HG03442 (cell line): ENCODE data around the gene NPIPB6.

Experiments
- ATAC-seq: cut with Tn5 transposase; IDR thresholded peaks from one replicate; pipeline ENCODE4 v1.9.1; 2021; ENCODE audit warnings: mild to moderate bottlenecking, moderate library complexity; ENCODE audit not compliant: unreplicated experiment

The NPIPB6 gene

GRCh38 chr16:28300327-28300726, 63.0 kb downstream of the NPIPB6 start:
- ATAC-seq: no peak

- no peak for ATAC-seq
These were observed 64.8 kb downstream of the NPIPB6 start for GRCh38 chr16:28298511-28298878.

- ATAC-seq: no peak
These were observed 65.4 kb downstream of the NPIPB6 start for GRCh38 chr16:28297784-28298510.

GRCh38 chr16:28297308-28297707, 66.0 kb downstream of the NPIPB6 start:
- ATAC-seq: no peak

GRCh38 chr16:28295276-28295675, 68.0 kb downstream of the NPIPB6 start:
- no peak for ATAC-seq

GRCh38 chr16:28294201-28294600, 69.1 kb downstream of the NPIPB6 start:
- ATAC-seq: no peak

- no peak for ATAC-seq
These were observed 69.7 kb downstream of the NPIPB6 start for GRCh38 chr16:28293601-28293960.

- no peak for ATAC-seq
These were observed 70.3 kb downstream of the NPIPB6 start for GRCh38 chr16:28292731-28293600.
